ENCODE data around the gene MUC15.

- TF ChIP-seq SIX5 (IDR thresholded peaks at IDR 0.05; ENCODE audit: low read depth, low read length) (no peak), USF2 (IDR thresholded peaks at IDR 0.05; ENCODE audit: low read length) (no peak), RNF2 (IDR thresholded peaks at IDR 0.05; ENCODE audit: borderline replicate concordance, low read depth, low read length, missing control alignments, poor library complexity, severe bottlenecking) (no peak)
Observed at GRCh38 chr11:26527685-26528084, 44.4 kb downstream of the MUC15 start.
